ENCODE results near the gene PDE8A.
A peak's percentile ranks its signal among the peaks of the same experiment; 100 is the strongest.
"Not testable (repeated sequence)": the region's sequence is repeated elsewhere in the genome, so short reads cannot be mapped to it uniquely, and the experiment has no call there.

PDE8A gene

GRCh38 chr15:84962955-84963354, 18.7 kb upstream of the PDE8A start:
- no peak for DNase-seq

DNA sequence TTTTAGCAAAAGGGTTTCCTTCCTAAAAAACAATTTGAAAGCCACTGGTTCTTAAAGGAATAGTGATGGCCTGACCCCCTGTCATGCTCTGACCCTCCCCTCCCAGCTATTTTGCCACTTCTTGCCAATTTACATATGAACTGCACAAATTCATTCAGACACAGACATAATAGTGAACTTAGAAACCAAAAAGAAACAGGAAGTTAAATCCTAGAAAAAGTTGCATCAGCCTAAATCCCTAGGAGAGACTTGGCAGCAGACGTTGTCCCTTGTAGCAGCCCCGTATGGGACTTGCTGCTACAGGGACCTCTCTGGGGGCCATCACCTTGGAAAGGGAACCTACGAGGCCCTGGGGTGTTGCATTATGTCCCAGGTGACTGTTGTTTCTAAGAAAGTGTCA, 14.3 kb upstream of the PDE8A start:
- DNase-seq = no peak

GRCh38 chr15:84968301-84968700, 13.4 kb upstream of the PDE8A start:
- no peak for DNase-seq

DNA sequence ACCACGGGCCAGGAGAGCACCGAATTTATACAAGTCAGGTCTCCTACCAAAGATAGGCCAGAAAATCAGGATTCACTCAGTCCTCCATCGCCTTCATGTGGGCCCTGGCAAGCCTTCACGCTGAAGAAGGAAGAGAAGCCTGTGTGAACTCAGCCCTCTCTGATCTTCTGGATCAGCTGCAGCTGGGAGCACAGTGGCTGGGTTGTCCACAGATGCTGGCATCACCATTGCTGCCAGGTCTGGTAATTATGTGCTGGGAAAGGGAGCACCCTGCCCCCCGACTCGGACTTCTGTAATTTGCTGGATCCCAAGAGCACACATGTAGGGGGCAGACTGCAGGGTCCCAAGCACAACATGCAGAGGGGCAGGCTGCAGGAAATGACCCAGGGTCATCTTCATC, 12.4 kb upstream of the PDE8A start:
- no peak for DNase-seq

GRCh38 chr15:84970843-84971242, 10.8 kb upstream of the PDE8A start:
- DNase-seq = no peak

GRCh38 chr15:84973492-84974460, 7.9 kb upstream of the PDE8A start:
- DNase-seq = no peak

GRCh38 chr15:84975871-84976351, 5.7 kb upstream of the PDE8A start:
- DNase-seq = no peak

- no peak for DNase-seq
These were observed 4.8 kb upstream of the PDE8A start for GRCh38 chr15:84976746-84977345.

DNA sequence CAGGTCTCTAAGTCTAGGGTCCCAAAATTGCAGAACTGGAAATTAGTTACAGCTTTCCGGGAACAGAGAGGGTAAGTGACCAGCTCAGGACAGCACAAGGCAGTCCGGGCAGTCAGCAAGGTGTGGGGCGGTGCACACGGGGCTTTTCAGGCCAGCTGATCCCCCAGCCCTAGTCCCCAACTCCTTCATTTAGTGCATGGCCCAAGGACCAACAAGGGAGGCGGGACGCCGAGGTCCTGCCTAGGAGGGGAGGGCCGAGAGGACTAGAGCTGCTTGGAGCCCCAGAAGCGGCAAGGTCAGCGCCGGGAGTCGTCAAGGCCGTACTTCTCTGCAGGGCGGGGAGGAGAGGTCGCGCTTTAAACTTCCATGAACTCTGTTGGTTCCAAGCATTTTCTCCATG, 2.0 kb upstream of the PDE8A start:
- no peak for DNase-seq

DNA sequence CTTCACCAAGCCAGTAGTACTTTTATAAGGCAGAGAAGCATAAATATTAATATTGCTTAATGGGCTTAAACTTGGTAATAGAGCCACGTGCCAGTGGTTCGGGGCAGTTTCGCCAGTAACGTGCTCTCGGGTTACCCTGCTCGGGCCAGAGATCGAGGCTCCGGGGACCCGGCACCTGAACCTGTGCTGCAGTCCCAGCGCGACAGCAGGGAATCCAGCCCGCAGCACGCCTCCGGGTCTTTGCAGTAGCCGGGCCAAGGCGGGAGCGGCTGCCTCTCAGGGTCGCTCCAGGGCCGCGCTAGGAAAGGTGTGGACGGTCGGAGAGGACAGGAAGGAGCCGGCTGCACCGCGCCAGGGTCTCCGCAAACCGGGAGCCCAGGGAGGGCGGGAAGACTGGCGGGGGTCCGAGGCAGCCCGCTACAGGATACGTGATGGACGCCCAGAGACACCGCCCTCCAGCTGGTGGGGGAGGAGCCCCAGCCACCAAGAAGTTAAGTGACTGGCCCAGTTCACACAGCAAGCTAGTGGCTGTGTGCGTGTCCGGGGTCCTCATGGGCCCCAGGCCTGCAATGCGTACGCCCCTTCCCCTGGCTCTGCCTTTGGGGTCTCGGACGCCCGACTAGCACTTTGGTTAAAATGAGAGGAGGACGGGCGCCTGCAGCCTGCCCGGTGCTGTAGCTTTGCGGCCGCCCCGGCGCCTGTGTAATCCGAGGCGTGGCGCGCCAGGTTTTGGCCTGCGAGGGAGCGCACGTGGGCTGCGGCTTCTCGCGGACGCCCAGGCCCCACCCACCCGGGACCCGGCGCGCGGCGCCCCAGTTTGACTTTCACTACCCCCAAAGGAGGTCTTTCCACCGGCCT, 1.2 kb upstream of the PDE8A start:
- peak; percentile 84 to 87 for DNase-seq

DNA sequence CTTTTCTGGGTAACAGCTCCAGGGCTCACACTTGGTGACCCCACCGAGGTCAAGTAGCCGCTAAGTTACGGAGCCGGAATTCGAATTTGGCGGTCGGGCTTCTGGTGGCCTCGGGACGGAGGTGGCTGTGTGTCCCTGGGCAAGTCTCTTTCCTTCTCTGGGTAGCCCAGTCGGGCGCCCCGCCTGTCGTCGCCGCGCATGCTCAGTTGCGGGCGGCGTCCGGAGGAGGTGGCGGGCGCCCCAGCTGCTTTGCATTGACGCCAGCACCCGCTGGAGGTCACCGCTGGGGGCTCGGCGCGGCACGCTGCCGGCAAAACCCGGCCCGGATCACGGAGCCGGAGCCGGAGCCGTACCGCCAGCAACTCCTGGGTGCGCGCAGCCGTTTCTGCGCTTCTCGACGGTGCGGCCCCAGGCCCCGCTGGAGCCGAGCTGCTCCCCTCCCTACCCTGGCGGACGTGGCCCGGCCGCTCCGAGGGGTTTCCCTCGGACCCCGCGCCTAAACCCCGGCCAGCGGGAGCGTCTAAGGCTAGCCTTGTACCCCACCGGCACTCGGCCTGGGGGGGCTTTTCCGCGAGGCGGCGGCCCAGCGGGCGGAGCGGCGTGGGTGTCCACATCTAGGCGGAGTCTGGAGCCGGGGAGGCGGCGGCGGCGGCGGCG, 474 bp upstream of the PDE8A start:
- peak; percentile 94 to 95 for DNase-seq

DNA sequence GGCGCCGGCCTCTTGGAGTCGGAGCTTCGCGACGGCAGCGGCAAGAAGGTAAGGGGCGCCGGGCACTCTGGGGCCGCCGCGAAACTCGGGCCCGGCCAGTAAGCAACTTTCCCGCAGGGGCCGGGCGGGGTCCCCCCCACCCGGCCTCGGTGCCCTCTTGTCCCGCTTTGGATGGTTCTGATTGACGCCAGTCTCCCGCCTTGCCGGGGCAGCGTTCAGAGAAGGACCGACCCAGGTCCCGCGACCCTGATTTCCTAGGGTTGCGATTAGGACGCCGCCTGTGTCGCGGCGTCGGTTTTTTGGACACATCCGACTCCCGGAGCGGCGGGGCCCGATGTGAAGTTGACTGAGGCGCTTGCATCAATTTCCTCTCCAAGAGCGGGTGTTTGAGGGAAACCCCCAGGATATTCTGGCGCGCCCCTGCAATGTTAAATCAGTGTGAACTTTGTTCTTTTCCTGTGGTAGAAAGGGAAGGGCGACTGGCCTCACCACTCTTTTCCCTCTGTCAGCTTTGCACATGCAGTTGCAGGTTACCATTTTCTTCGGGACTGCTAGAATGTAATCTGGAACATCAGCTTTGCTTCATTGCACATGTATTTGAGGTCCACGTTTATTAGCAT, 755 bp downstream of the PDE8A start:
- peak; percentile 45 to 50 for DNase-seq

- DNase-seq = no peak
These were observed 1.6 kb downstream of the PDE8A start for GRCh38 chr15:84983294-84983693.

DNA sequence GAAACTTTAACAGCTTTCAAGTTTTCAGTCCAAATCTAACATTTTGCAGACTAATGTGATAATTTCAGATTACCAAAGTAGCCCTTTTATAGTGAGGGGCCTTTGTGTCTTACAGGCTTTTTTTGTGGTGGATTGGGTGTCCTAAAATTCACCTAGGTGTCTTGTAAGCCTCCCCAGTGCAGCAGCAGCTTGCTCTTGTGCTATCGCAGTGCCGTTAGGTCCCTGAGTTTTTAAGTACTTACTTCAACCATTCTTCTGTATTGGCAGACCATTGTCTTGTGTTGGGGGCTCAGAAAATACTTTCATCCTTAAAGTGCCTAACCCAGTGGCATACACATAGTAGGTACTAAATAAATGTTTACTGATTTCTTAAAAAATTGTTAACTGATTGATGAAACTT, 2.1 kb downstream of the PDE8A start:
- DNase-seq = no peak

DNA sequence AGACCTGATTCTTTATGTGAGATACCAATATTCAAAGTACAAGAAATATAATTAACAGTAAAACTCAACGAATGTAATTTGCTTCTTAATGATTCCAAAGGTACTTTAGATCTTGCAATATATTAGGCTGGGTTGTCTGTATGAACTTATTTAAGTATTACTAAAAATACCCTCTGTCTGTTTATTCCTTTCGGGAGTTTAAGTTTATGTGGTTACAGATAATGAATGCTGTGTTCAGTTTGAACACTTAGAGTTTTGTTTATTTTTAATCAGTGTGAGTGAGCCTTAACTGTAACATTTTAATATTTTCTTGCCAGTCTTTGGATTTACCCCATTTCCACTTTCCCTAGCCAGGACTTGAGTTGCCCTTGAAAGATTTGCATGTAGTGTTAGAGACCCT, 3.5 kb downstream of the PDE8A start:
- no peak for DNase-seq

GRCh38 chr15:84987351-84987750, 5.7 kb downstream of the PDE8A start:
- DNase-seq = not testable (repeated sequence)

GRCh38 chr15:84987949-84988624, 6.4 kb downstream of the PDE8A start:
- DNase-seq = no peak

DNA sequence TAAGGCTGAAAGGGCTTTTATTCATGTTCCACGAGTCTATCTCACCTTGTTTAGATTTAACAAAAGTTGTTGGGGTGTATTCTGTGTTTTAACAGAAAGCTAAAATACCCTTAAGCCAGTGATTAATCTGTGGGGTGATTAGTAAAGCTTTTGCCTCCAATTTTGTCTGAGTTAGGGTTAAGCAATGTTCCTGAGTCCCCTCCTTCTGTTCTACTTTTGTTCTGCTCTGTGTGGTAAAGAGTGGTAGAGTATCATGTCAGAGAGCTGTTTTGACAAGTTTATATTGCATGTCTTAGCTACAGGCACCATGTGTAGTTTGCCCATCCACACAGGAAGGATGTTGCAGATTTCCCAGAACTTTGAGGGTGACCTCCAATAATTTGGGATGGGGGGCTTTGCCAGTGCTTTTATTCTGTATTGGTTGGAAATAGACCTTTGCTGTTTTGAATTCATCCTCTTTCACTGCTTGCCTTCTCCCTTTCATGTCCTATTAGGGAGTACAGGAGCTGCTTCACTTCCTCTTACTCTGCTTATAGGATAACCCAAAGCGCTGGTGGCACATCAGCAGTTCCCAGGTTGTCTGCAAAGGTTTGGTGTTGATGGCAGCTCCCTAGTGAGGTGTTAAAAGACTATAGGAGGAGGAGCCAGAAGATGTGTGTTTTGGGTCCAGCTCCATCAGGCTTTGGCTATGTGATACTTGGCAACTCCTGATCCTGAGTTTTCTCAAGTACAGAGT, 7.4 kb downstream of the PDE8A start:
- DNase-seq = no peak

DNA sequence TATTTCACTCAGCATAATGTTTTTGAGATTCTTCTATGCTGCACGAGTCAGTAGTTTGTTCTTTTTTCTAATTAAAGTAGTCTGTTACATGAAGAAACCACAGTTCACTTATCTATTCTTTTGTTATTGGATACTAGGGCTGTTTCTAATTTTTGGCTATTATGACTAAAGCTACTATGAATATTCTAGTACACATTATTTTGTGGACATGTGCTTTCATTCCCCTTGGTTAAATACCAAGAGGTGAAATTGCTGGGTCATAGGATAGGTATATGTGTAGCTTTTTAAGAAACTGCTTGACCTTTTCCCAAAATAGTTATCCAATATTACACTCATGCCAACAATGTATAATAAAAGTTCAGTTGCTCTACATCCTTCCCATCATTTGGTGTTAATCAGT, 8.9 kb downstream of the PDE8A start:
- no peak for DNase-seq

DNA sequence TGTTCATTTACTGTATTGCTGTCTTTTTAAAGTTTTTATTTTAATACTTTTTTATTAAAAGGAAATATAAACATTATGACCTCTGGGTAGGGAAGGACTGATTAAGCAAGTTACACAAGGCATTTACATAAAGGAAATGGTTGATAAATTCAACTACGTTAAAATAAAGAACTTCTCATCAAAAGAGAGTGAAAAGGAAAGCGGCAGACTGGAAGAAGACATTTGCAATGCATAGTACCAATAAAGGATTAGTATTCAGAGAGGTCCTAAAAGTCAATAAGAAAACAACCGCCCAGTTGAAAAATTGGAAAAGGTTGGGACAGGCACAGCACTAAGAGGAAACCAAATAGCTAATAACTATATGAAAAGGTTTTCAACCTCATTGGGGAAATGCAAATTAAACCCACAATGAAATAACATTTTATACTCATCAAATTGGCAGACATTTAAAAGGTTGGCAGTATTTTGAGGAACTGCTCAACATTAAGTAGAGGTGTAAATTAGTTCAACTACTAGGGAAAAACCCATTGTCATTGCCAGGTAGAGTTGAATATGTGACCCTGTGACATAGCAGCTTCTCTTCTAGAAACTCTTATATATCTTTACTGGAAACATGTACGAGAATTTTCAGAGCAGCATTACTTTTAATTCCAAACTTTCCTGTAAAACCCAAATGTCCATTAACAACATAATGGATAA, 9.5 kb downstream of the PDE8A start:
- DNase-seq = no peak
